ENCODE results near the gene FUT1. TPM values are rescaled to one million over a fixed set of nuclear protein-coding genes. Genes with fewer than 3 reads are reported as not detected.

The FUT1 gene
- total and polyA plus RNA-seq, 10 of the 15 experiments (the other 5 are each of a cell fraction or from before 2014, with no cell fraction given), result 0.01 TPM; not detected in 9

DNA sequence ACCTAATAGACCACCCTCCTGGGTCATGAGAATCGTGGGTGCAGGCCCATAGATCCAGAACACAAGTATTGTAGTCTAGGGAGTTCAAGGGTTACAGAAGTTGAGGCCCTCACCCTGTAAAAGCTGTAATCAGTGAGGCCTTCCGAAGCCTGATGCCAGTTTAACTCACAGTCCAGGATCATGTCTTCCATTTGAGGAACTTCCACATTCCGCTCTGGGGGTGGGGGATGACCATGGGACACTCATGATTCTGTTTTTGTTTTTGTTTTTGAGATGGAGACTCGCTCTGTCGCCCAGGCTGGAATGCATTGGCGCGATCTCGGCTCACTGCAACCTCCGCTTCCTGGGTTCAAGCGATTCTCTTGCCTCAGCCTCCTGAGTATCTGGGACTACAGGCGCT is 10.3 kb downstream of the FUT1 start:
- SMC1A ChIA-PET (ENCODE audit: uncharacterized antibody, unreplicated experiment), result no interaction called here
- BruUV-seq (replicated peaks), result no TSS peak
- Histone ChIP-seq H4K20me1 (ENCODE audit: control insufficient read depth, insufficient read depth) (no peaks in the 10 kb centered on the region), H3K4me2 (ENCODE audit: control insufficient read depth, insufficient read depth) (no peak overlapping the region), H3K4me1 (ENCODE audit: control insufficient read depth, insufficient read depth, low read length) (peaks cover 5% of the 10 kb centered on the region), H3K27me3 (replicated peaks in 1 of 2; ENCODE audit: control insufficient read depth in 2 of 2, insufficient read depth in 2 of 2, low read length in 1 of 2) (peaks cover 6 to 9% of the 10 kb centered on the region in 2 experiments; a peak in 3 of 4 replicates), H3K9me3 (replicated peaks; ENCODE audit: control insufficient read depth, insufficient read depth, low read length) (peaks cover 2% of the 10 kb centered on the region; the same call in 1 of the 3 replicates), H3K36me3 (ENCODE audit: control insufficient read depth in 2 of 2, insufficient read depth in 2 of 2, low read length in 1 of 2) (no peaks in the 10 kb centered on the region), H3K27ac (ENCODE audit: control insufficient read depth, insufficient read depth) (no peak overlapping the region), H2AFZ (ENCODE audit: control insufficient read depth, low read depth, low read length) (no peak overlapping the region), H3K4me3 (no peak overlapping the region), H3K9ac (ENCODE audit: control insufficient read depth, insufficient read depth, low read length) (no peak overlapping the region), H3K79me2 (ENCODE audit: control insufficient read depth, insufficient read depth, low read length) (no peaks in the 10 kb centered on the region)
- DNase-seq (ENCODE audit: low read depth, low spot score), result no peak
- CTCF ChIA-PET, result no interaction called here
- no peak for FAIRE-seq
- no peak for ATAC-seq
- intact Hi-C loops (cut with micrococcal nuclease; ENCODE audit: unreplicated experiment), result no loop called here
- POLR2A ChIA-PET, result no interaction called here
- in situ Hi-C loops (cut with MboI), result no loop called here
- 61% methylated on average over 11 of the region's 11 CpGs for WGBS (ENCODE audit: insufficient coverage, insufficient replicate concordance, low lambda C conversion rate, missing lambda C conversion rate)
- RAD21 ChIA-PET (ENCODE audit: unreplicated experiment), result no interaction called here
- TF ChIP-seq CBFB (IDR thresholded peaks at IDR 0.05; ENCODE audit: low read depth), result no peak
- TF ChIP-seq SIN3A (IDR thresholded peaks at IDR 0.05; ENCODE audit: low read depth, low read length), result no peak
- TF ChIP-seq, protein P1, sequence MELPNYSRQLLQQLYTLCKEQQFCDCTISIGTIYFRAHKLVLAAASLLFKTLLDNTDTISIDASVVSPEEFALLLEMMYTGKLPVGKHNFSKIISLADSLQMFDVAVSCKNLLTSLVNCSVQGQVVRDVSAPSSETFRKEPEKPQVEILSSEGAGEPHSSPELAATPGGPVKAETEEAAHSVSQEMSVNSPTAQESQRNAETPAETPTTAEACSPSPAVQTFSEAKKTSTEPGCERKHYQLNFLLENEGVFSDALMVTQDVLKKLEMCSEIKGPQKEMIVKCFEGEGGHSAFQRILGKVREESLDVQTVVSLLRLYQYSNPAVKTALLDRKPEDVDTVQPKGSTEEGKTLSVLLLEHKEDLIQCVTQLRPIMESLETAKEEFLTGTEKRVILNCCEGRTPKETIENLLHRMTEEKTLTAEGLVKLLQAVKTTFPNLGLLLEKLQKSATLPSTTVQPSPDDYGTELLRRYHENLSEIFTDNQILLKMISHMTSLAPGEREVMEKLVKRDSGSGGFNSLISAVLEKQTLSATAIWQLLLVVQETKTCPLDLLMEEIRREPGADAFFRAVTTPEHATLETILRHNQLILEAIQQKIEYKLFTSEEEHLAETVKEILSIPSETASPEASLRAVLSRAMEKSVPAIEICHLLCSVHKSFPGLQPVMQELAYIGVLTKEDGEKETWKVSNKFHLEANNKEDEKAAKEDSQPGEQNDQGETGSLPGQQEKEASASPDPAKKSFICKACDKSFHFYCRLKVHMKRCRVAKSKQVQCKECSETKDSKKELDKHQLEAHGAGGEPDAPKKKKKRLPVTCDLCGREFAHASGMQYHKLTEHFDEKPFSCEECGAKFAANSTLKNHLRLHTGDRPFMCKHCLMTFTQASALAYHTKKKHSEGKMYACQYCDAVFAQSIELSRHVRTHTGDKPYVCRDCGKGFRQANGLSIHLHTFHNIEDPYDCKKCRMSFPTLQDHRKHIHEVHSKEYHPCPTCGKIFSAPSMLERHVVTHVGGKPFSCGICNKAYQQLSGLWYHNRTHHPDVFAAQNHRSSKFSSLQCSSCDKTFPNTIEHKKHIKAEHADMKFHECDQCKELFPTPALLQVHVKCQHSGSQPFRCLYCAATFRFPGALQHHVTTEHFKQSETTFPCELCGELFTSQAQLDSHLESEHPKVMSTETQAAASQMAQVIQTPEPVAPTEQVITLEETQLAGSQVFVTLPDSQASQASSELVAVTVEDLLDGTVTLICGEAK (IDR thresholded peaks at IDR 0.05; ENCODE audit: borderline replicate concordance), result no peak
- no peak for TF ChIP-seq BRCA1 (IDR thresholded peaks at IDR 0.05; ENCODE audit: low read depth, low read length)
- TF ChIP-seq CBX5 (IDR thresholded peaks at IDR 0.05; ENCODE audit: low read depth), result no peak
- no peak for TF ChIP-seq FOS (IDR thresholded peaks at IDR 0.05; ENCODE audit: borderline replicate concordance, extremely low read depth, insufficient read length)
- TF ChIP-seq, protein P2, sequence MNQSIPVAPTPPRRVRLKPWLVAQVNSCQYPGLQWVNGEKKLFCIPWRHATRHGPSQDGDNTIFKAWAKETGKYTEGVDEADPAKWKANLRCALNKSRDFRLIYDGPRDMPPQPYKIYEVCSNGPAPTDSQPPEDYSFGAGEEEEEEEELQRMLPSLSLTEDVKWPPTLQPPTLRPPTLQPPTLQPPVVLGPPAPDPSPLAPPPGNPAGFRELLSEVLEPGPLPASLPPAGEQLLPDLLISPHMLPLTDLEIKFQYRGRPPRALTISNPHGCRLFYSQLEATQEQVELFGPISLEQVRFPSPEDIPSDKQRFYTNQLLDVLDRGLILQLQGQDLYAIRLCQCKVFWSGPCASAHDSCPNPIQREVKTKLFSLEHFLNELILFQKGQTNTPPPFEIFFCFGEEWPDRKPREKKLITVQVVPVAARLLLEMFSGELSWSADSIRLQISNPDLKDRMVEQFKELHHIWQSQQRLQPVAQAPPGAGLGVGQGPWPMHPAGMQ (IDR thresholded peaks at IDR 0.05; ENCODE audit: borderline replicate concordance), result no peak
- TF ChIP-seq TCF7 (IDR thresholded peaks at IDR 0.05; ENCODE audit: borderline replicate concordance), result no peak
- TF ChIP-seq, protein P3, sequence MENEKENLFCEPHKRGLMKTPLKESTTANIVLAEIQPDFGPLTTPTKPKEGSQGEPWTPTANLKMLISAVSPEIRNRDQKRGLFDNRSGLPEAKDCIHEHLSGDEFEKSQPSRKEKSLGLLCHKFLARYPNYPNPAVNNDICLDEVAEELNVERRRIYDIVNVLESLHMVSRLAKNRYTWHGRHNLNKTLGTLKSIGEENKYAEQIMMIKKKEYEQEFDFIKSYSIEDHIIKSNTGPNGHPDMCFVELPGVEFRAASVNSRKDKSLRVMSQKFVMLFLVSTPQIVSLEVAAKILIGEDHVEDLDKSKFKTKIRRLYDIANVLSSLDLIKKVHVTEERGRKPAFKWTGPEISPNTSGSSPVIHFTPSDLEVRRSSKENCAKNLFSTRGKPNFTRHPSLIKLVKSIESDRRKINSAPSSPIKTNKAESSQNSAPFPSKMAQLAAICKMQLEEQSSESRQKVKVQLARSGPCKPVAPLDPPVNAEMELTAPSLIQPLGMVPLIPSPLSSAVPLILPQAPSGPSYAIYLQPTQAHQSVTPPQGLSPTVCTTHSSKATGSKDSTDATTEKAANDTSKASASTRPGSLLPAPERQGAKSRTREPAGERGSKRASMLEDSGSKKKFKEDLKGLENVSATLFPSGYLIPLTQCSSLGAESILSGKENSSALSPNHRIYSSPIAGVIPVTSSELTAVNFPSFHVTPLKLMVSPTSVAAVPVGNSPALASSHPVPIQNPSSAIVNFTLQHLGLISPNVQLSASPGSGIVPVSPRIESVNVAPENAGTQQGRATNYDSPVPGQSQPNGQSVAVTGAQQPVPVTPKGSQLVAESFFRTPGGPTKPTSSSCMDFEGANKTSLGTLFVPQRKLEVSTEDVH (IDR thresholded peaks at IDR 0.05; ENCODE audit: low read depth, partially characterized antibody), result no peak
- TF ChIP-seq SMARCA5 (IDR thresholded peaks at IDR 0.05), result no peak
- no peak for TF ChIP-seq WRNIP1 (IDR thresholded peaks at IDR 0.05; ENCODE audit: borderline replicate concordance, low read depth, low read length)
- no peak for TF ChIP-seq TARDBP (IDR thresholded peaks at IDR 0.05; ENCODE audit: borderline replicate concordance)
- TF ChIP-seq, protein P4, sequence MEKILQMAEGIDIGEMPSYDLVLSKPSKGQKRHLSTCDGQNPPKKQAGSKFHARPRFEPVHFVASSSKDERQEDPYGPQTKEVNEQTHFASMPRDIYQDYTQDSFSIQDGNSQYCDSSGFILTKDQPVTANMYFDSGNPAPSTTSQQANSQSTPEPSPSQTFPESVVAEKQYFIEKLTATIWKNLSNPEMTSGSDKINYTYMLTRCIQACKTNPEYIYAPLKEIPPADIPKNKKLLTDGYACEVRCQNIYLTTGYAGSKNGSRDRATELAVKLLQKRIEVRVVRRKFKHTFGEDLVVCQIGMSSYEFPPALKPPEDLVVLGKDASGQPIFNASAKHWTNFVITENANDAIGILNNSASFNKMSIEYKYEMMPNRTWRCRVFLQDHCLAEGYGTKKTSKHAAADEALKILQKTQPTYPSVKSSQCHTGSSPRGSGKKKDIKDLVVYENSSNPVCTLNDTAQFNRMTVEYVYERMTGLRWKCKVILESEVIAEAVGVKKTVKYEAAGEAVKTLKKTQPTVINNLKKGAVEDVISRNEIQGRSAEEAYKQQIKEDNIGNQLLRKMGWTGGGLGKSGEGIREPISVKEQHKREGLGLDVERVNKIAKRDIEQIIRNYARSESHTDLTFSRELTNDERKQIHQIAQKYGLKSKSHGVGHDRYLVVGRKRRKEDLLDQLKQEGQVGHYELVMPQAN (conservative IDR thresholded peaks at IDR 0.05), result no peak
- no peak for TF ChIP-seq KDM1A (IDR thresholded peaks at IDR 0.05; ENCODE audit: borderline replicate concordance)
- TF ChIP-seq ASH2L (IDR thresholded peaks at IDR 0.05; ENCODE audit: borderline replicate concordance, low read depth), result no peak
- TF ChIP-seq RFX5 (IDR thresholded peaks at IDR 0.05; ENCODE audit: low read depth, low read length), result no peak

Data from GM12878 (cell line).